ENCODE measurements around the gene AAGAB. TPM values are rescaled to one million over a fixed set of nuclear protein-coding genes. Genes with fewer than 3 reads are reported as not detected.

AAGAB gene
- total RNA-seq, 4 donors from 2014 or later, result 11.4 to 35.1 (median 18.0) TPM

DNA sequence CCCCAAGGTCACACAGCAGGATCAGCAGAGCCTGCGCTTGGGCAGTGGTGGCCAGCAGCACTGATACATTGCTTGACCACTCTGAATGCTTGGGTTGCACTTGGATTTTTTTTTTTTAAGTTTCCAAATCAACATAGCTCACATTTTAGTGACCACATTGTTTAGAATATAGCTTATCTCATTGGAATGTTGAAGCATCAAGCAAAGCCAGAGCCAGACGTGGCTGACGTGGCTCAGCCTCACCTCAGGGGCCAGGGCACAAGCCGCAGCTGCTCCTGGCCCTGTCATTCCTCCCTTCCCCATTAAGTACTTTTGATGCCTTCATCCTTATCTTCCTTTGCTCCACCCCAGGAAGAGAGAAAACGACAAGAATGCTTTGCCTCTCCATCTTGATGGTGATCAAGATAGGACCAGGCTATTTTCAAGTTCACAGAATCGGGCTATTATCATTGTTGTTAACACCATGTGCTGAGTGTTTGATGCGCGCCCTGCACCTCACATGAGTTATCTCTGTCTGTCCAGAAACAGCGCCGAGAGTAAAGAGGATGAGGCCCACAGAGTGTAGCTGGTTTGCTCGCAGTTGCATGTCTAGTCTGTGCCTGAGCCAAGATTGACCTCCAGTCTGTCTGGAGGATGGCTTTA lies 75.8 kb downstream of the AAGAB start:
- WGBS, 2 donors, result 83% methylated on average over 11 of the region's 11 CpGs
- Histone ChIP-seq H3K36me3 (peaks cover 0 to 55% (median 0%) of the 10 kb centered on the region in 3 donors), H3K9me3 (no peaks in the 10 kb centered on the region), H3K27me3 (no peaks in the 10 kb centered on the region), H3K27ac (no peak overlapping the region), H3K4me3 (no peak overlapping the region), H3K4me1 (peaks cover 0 to 46% (median 12%) of the 10 kb centered on the region in 4 donors)
- TF ChIP-seq, protein P1, sequence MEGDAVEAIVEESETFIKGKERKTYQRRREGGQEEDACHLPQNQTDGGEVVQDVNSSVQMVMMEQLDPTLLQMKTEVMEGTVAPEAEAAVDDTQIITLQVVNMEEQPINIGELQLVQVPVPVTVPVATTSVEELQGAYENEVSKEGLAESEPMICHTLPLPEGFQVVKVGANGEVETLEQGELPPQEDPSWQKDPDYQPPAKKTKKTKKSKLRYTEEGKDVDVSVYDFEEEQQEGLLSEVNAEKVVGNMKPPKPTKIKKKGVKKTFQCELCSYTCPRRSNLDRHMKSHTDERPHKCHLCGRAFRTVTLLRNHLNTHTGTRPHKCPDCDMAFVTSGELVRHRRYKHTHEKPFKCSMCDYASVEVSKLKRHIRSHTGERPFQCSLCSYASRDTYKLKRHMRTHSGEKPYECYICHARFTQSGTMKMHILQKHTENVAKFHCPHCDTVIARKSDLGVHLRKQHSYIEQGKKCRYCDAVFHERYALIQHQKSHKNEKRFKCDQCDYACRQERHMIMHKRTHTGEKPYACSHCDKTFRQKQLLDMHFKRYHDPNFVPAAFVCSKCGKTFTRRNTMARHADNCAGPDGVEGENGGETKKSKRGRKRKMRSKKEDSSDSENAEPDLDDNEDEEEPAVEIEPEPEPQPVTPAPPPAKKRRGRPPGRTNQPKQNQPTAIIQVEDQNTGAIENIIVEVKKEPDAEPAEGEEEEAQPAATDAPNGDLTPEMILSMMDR (IDR thresholded peaks at IDR 0.05), result no peak
- no peak for TF ChIP-seq EP300 (IDR thresholded peaks at IDR 0.05)
- TF ChIP-seq POLR2A (IDR thresholded peaks at IDR 0.05), result no peak
- no peak for DNase-seq (ENCODE audit: low spot score in 2 of 2)

DNA sequence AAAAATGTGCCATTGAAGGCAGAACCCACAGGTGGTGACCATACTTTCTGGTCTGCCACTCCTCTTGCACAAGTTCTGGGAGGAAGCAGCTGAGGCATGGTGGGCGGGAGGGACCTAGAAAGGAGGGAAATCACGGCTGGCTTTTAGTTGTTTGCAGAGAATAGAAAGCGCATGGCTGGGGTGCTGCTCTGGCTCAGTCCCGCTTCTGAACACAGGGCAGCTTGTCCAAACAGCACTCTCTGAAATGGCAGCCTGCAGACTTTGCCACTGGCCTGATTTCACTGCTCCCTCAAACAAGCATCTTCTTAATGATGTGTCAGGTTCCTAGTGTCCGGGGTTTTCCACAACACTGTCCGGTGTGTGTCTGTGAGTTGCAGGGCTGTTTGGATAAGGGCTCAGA lies 76.7 kb downstream of the AAGAB start:
- TF ChIP-seq EP300 (IDR thresholded peaks at IDR 0.05) (no peak), POLR2A (IDR thresholded peaks at IDR 0.05) (no peak)
- TF ChIP-seq, protein P1 (IDR thresholded peaks at IDR 0.05), result no peak
- no peak overlapping the region for H3K27ac ChIP-seq
- H3K27me3 ChIP-seq, result no peaks in the 10 kb centered on the region
- 66 to 78% methylated on average over 6 of the region's 6 CpGs for WGBS, 2 donors
- no peak overlapping the region for H3K4me3 ChIP-seq
- H3K9me3 ChIP-seq, result no peaks in the 10 kb centered on the region
- peaks cover 0 to 63% (median 0%) of the 10 kb centered on the region in 3 donors for H3K36me3 ChIP-seq
- DNase-seq (ENCODE audit: low spot score in 2 of 2), result no peak
- H3K4me1 ChIP-seq, result peaks cover 0 to 40% (median 12%) of the 10 kb centered on the region in 4 donors

DNA sequence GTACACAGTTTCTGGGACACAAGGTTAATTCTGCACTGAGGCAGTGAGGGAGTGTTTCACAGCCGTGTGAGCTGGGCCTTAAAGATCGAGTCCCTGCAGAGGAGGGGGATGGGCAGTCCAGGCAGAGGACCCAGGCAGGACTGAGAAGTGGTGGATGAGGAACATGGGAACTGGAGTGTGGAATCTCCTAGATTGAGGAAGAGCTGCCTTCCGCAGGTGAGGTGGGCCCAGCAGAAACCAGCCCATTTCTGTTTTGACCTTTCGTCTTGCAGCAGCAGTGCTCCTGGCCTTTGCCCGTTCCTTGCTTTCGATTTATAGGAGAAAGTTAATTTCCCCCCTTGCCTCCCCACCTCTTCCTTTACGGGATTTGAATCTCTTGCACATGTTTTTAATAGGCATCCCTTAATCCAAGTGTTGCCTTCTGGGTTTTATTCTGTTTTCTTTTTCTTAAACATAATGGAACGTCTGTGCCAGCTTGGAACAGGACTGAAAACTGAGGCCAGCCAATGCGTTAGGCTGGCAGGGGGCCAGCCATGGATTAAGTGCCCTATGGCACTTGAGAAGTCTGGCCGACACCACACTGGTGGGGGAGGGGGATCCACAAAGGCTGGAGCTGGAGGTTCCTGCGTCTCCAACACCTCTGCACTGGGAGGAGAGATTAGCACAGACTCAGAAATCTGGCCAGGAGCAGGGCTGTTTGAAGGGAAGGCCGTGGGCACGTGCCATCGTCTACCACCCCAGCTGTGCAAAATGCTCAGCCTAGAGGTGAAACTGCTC lies 78.1 kb downstream of the AAGAB start:
- Histone ChIP-seq H3K9me3 (no peaks in the 10 kb centered on the region), H3K27ac (peak overlapping the region in 3 of 4 donors; percentile 22 to 48 (median 47)), H3K36me3 (peaks cover 0 to 61% (median 4%) of the 10 kb centered on the region in 3 donors), H3K27me3 (no peaks in the 10 kb centered on the region), H3K4me1 (peaks cover 0 to 40% (median 12%) of the 10 kb centered on the region in 4 donors), H3K4me3 (no peak overlapping the region)
- WGBS, 2 donors, result 59 to 62% methylated on average over 14 of the region's 14 CpGs
- no peak for DNase-seq (ENCODE audit: low spot score in 2 of 2)
- TF ChIP-seq EP300 (IDR thresholded peaks at IDR 0.05) (no peak), POLR2A (IDR thresholded peaks at IDR 0.05) (no peak)
- TF ChIP-seq, protein P1 (IDR thresholded peaks at IDR 0.05), result no peak

DNA sequence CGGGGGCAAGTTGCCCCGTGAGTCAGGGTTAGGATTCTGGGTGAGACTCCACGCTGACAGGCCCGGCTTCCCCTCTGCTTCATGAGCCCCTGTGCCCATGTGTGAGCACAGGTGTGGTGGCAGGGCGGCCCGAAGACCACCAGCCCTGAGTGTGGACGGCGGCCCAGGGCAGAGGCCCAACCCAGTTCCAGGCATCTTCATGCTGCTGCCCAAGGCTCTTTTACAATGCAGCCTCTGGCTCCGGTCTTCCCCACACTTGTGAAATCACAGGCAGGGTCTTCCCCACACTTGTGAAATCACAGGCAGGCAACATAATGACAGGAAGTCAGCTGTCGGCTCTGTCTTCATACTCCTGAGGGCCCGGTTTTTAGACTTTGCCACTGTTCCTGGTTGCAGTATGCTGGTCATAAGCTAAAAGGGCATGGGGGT lies 78.8 kb downstream of the AAGAB start:
- no peak overlapping the region for H3K4me3 ChIP-seq
- peak overlapping the region in 3 of 4 donors; percentile 22 to 48 (median 47) for H3K27ac ChIP-seq
- TF ChIP-seq, protein P1 (IDR thresholded peaks at IDR 0.05), result no peak
- TF ChIP-seq EP300 (IDR thresholded peaks at IDR 0.05), result peak in 1 of 2 donors; percentile 82
- 66 to 83% methylated on average over 7 to 11 of the region's 11 CpGs for WGBS, 2 donors
- no peaks in the 10 kb centered on the region for H3K27me3 ChIP-seq
- peaks cover 0 to 40% (median 12%) of the 10 kb centered on the region in 4 donors for H3K4me1 ChIP-seq
- peaks cover 0 to 61% (median 4%) of the 10 kb centered on the region in 3 donors for H3K36me3 ChIP-seq
- H3K9me3 ChIP-seq, result no peaks in the 10 kb centered on the region
- peak in 1 of 2 donors; percentile 63 for DNase-seq (ENCODE audit: low spot score in 2 of 2)
